Mammary epithelial cell (primary cell): ENCODE results near the gene TCP1.
"Not testable (repeated sequence)": the region's sequence is repeated elsewhere in the genome, so short reads cannot be mapped to it uniquely, and the experiment has no call there.

Experiments used
- EZH2 ChIP-seq: IDR thresholded peaks from 2 replicates; pipeline ENCODE4 v1.6.1; 2012; ENCODE audit warnings: low read length, inconsistent platforms, borderline replicate concordance
- TF ChIP-seq, protein P1 (sequence below), 2 donors: IDR thresholded peaks in 1 of 2; conservative IDR thresholded peaks in 1 of 2; 2 replicates each; pipeline ENCODE4 v1.5.1; 2011 to 2012; ENCODE audit warnings: inconsistent platforms in 2 of 2, low read length in 2 of 2, mild to moderate bottlenecking in 2 of 2, control low read depth in 1 of 2, low read depth in 1 of 2; ENCODE audit not compliant: insufficient read depth in 1 of 2; ENCODE audit errors: extremely low read depth in 1 of 2

DNA sequence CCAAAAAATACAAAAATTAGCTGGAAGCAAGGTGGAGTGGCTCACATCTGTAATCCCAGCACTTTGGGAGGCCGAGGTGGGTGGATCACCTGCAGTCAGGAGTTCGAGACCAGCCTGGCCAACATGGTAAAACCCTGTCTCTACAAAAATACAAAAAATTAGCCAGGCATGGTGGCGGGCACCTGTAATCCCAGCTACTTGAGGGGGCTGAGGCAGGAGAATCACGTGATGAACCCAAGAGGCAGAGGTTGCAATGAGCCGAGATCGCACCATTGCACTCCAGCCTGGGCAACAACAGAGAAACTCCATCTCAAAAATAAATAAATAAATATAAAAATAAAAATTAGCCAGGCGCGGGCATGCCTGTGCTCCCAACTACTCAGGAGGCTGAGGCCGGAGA lies 35.3 kb upstream of the TCP1 start:
- TF ChIP-seq, protein P1, sequence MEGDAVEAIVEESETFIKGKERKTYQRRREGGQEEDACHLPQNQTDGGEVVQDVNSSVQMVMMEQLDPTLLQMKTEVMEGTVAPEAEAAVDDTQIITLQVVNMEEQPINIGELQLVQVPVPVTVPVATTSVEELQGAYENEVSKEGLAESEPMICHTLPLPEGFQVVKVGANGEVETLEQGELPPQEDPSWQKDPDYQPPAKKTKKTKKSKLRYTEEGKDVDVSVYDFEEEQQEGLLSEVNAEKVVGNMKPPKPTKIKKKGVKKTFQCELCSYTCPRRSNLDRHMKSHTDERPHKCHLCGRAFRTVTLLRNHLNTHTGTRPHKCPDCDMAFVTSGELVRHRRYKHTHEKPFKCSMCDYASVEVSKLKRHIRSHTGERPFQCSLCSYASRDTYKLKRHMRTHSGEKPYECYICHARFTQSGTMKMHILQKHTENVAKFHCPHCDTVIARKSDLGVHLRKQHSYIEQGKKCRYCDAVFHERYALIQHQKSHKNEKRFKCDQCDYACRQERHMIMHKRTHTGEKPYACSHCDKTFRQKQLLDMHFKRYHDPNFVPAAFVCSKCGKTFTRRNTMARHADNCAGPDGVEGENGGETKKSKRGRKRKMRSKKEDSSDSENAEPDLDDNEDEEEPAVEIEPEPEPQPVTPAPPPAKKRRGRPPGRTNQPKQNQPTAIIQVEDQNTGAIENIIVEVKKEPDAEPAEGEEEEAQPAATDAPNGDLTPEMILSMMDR (conservative IDR thresholded peaks at IDR 0.05 in 1 of 2, IDR thresholded peaks at IDR 0.05 in 1 of 2; ENCODE audit: extremely low read depth in 1 of 2, insufficient read depth in 1 of 2, low read depth in 1 of 2, low read length in 2 of 2), result not testable (repeated sequence)
- not testable (repeated sequence) for TF ChIP-seq EZH2
